Omental fat pad (tissue), 4 donors: ENCODE measurements around the gene ROBO4. TPM values are rescaled to one million over a fixed set of nuclear protein-coding genes. Genes with fewer than 3 reads are reported as not detected.

Experiments used
- ATAC-seq: fragments of 150-250 bp; one replicate; pipeline ENCODE4 v1.9.1; 2016; ENCODE audit warnings: mild to moderate bottlenecking, moderate library complexity; ENCODE audit not compliant: low FRiP score
- DNase-seq: peaks from one replicate; pipeline ENCODE4 v3.0.0-alpha.2; 2019; ENCODE audit warnings: low spot score
- CTCF ChIP-seq, 3 donors: fragments of 450-650 bp; IDR thresholded peaks; one replicate each; pipeline ENCODE4 v1.5.1; 2016 to 2017; ENCODE audit warnings: antibody characterized with exemption in 3 of 3, mild to moderate bottlenecking in 3 of 3, moderate library complexity in 2 of 3
- total RNA-seq, 4 donors: library from RNA; depleted of rRNA; stranded (reverse); fragments of >200 nt; gene quantifications; one replicate each; pipeline ENCODE4 v1.1.0, GENCODE V29; 2016

The ROBO4 gene
- total RNA-seq, 4 donors from 2014 or later, result 31.7 to 152 (median 75.2) TPM

- no peak for TF ChIP-seq CTCF (IDR thresholded peaks at IDR 0.05)
- ATAC-seq (no peak), DNase-seq (no peak)
These were observed 23.7 kb downstream of the ROBO4 start for GRCh38 chr11:124873951-124874350.

DNA sequence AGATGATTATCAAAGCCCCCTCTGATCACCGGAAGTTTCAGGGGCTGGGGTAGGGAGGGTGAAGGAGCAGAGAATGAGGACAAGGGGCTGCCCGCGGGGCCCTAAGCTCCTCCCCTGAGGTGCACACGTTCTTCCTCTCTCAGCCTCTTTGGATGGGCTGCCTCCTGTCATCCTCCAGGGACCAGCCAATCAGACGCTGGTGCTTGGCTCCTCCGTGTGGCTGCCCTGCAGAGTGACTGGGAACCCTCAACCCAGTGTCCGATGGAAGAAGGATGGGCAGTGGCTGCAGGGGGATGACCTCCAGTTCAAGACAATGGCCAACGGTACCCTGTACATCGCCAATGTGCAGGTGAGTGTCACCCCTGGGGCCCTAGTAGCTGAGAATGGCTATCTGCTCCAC is 24.9 kb downstream of the ROBO4 start:
- no peak for DNase-seq
- no peak for TF ChIP-seq CTCF (IDR thresholded peaks at IDR 0.05)
- no peak for ATAC-seq

DNA sequence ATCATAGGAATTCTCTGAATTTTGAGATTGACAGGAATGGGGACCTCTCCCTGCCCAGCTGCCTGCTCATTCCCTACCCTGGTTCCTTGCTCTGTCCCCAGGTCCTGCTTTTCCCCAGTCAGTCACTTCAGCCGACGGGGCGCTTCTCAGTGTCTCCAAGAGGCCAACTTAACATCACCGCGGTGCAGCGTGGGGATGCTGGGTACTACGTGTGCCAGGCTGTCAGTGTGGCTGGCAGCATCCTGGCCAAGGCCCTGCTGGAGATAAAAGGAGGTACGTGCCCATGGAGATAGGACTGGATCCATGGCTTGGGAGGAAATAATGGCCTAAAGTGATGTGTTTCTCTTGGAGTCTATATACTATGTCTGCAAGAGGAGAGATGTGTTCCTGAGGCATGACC is 25.4 kb downstream of the ROBO4 start:
- TF ChIP-seq CTCF (IDR thresholded peaks at IDR 0.05), result no peak
- ATAC-seq, result no peak
- DNase-seq, result no peak

DNA sequence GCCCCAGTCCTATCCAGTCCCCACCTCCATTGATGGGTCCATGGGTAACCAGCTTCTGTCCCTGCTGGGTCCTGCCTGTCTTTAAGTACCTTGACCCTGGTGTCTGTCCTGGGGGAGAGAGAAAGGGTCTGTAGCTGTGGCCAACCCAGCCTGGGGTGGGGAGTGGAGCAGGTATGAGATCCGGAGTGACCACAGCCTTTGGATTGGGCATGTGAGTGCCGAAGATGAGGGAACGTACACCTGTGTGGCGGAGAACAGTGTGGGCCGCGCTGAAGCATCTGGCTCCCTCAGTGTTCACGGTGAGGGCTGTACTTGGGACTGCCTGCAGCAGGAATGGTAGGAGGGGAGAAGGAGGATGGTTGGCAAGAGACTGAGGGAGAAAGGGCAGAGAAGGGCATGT is 27.2 kb downstream of the ROBO4 start:
- ATAC-seq (no peak), DNase-seq (no peak)
- no peak for TF ChIP-seq CTCF (IDR thresholded peaks at IDR 0.05)

DNA sequence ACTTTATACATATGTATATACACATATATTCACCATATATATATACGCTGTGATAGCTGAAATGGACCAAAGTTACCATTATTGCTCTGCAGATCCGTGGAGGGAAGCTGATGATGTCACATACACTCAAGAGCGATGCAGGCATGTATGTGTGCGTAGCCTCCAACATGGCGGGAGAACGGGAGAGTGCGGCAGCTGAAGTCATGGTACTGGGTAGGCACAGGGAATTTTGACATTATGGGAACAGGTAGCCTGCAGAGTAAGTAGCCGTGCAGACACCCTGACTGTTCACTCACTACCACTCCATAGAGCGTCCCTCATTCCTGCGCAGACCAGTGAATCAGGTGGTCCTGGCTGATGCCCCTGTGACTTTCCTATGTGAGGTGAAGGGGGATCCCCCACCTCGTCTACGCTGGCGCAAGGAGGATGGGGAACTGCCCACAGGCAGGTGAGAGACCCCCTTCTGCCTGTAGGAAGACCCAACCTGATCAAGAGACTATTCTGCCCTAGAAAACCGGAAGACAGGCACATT is 27.7 kb downstream of the ROBO4 start:
- DNase-seq (no peak), ATAC-seq (no peak)

GRCh38 chr11:124869331-124869730 is 28.3 kb downstream of the ROBO4 start:
- no peak for DNase-seq
- ATAC-seq, result no peak
- no peak for TF ChIP-seq CTCF (IDR thresholded peaks at IDR 0.05)

More for the DNA sequence above, 27.7 kb downstream of the ROBO4 start:
- no peak for TF ChIP-seq CTCF (IDR thresholded peaks at IDR 0.05)
